HepG2 (cell line): ENCODE measurements around the gene ACSF3. TPM values are rescaled to one million over a fixed set of nuclear protein-coding genes. Genes with fewer than 3 reads are reported as not detected.
A peak's percentile ranks its signal among the peaks of the same experiment; 100 is the strongest.

Experiments used
- ATAC-seq: fragments of 200-7000 bp; cut with Tn5 transposase; 3 replicates; pipeline ENCODE4 v1.9.1; 2020; ENCODE audit warnings: mild to moderate bottlenecking, moderate library complexity
- BruUV-seq: library from RNA; stranded (reverse); fragments of 400-500 nt; replicated peaks from 2 replicates; lab custom pipeline; 2021; lab: Mats Ljungman, UMichigan
- CTCF ChIA-PET: fragments of 300-600 bp; formaldehyde crosslinking; extraction: SDS; loops from one replicate; lab custom pipeline; 2021; ENCODE audit warnings: low total read pairs, inconsistent platforms, low intra/inter-chr PET ratio; lab: Yijun Ruan, JAX
- POLR2A ChIA-PET: fragments of 350-600 bp; sonication (Branson Sonifier 250); formaldehyde crosslinking; loops from one replicate; lab custom pipeline; 2020; ENCODE audit warnings: antibody characterized with exemption, inconsistent platforms; lab: Yijun Ruan, JAX
- DNase-seq: peaks from one replicate; pipeline ENCODE4 v3.0.0-alpha.2; 2015; ENCODE audit warnings: low spot score
- FAIRE-seq: peaks from 3 replicates; lab custom pipeline; 2011; peaks lifted over from hg19 to GRCh38; lab: Jason Lieb, UNC
- H2AFZ ChIP-seq: one replicate; pipeline ENCODE4 v1.6.1; 2011; ENCODE audit warnings: low read length, inconsistent platforms
- H3K27ac ChIP-seq: fragments of 300-600 bp; 3 replicates; pipeline ENCODE4 v1.8.0; 2011; ENCODE audit warnings: mixed run types, mild to moderate bottlenecking, mixed read lengths, low read length, inconsistent platforms; ENCODE audit not compliant: insufficient read depth; ENCODE audit errors: extremely low read length
- H3K27me3 ChIP-seq, 2 experiments: fragments of 200-600 bp in 1 of 2; 2 replicates in 1 of 2; 3 replicates in 1 of 2; pipeline versions ENCODE4 v1.6.0 to v1.8.0; 2011; ENCODE audit warnings: low read length in 2 of 2, mild to moderate bottlenecking in 2 of 2, moderate library complexity in 2 of 2, inconsistent platforms in 1 of 2; ENCODE audit not compliant: insufficient read depth in 2 of 2, control insufficient read depth in 1 of 2
- H3K36me3 ChIP-seq, 2 experiments: fragments of 200-600 bp in 1 of 2; replicated peaks in 1 of 2; 2 replicates in 1 of 2; 3 replicates in 1 of 2; pipeline versions ENCODE4 v1.5.1 to v1.8.0; 2011; ENCODE audit warnings: low read length in 2 of 2, inconsistent platforms in 1 of 2; ENCODE audit not compliant: insufficient read depth in 2 of 2, control insufficient read depth in 1 of 2
- H3K4me1 ChIP-seq: 2 replicates; pipeline ENCODE4 v1.5.1; 2012; ENCODE audit warnings: low read length, inconsistent platforms; ENCODE audit not compliant: insufficient read depth
- H3K4me2 ChIP-seq: 2 replicates; pipeline ENCODE4 v1.6.0; 2011; ENCODE audit warnings: low read depth, low read length, inconsistent platforms
- H3K4me3 ChIP-seq, 3 experiments: fragments of 200-600 bp in 1 of 3; sonication (generic), shearing (Covaris generic) in 1 of 3; replicated peaks in 1 of 3; 2 replicates each; pipeline ENCODE4 v1.5.1; 2011 to 2016; ENCODE audit warnings: low read length in 3 of 3, inconsistent platforms in 2 of 3, low read depth in 2 of 3, mild to moderate bottlenecking in 2 of 3, control low read depth in 1 of 3, mixed read lengths in 1 of 3; ENCODE audit not compliant: insufficient read depth in 1 of 3
- H3K79me2 ChIP-seq: one replicate; pipeline ENCODE4 v1.6.1; 2011; ENCODE audit warnings: low read length, inconsistent platforms; ENCODE audit not compliant: insufficient read depth
- H3K9ac ChIP-seq: 2 replicates; pipeline ENCODE4 v1.6.0; 2011; ENCODE audit warnings: mild to moderate bottlenecking, low read depth, low read length, inconsistent platforms; ENCODE audit not compliant: insufficient read depth
- H3K9me3 ChIP-seq: 2 replicates; pipeline ENCODE4 v1.5.1; 2012; ENCODE audit warnings: mild to moderate bottlenecking, low read length
- H4K20me1 ChIP-seq: 2 replicates; pipeline ENCODE4 v1.6.0; 2011; ENCODE audit warnings: inconsistent platforms, mild to moderate bottlenecking, low read length, moderate library complexity; ENCODE audit not compliant: insufficient read depth
- CCDC6 ChIP-seq: sonication (generic); formaldehyde crosslinking; IDR thresholded peaks from 2 replicates; pipeline ENCODE4 v1.8.1; 2022; ENCODE audit warnings: mild to moderate bottlenecking, missing genetic modification reagents, moderate library complexity
- HNRNPUL1 ChIP-seq: fragments of 200-400 bp; formaldehyde crosslinking; IDR thresholded peaks from 2 replicates; pipeline ENCODE4 v1.6.1; 2017; ENCODE audit warnings: low read depth, mild to moderate bottlenecking, low read length, moderate library complexity
- MAFK ChIP-seq, 2 experiments: IDR thresholded peaks in 1 of 2; conservative IDR thresholded peaks in 1 of 2; 2 replicates each; pipeline ENCODE4 v1.6.1; 2011; ENCODE audit warnings: improper control_type of control experiment in 2 of 2, low read length in 2 of 2
- PAWR ChIP-seq: sonication (generic); formaldehyde crosslinking; IDR thresholded peaks from 2 replicates; pipeline ENCODE4 v1.4.0; 2020; ENCODE audit warnings: missing genetic modification reagents, mild to moderate bottlenecking, borderline replicate concordance
- SAP130 ChIP-seq: IDR thresholded peaks from 2 replicates; pipeline ENCODE4 v1.6.1; 2016; ENCODE audit warnings: low read depth
- ZBTB3 ChIP-seq: sonication (generic); formaldehyde crosslinking; IDR thresholded peaks from 2 replicates; pipeline ENCODE4 v1.4.0; 2020; ENCODE audit warnings: low read depth, mild to moderate bottlenecking, moderate library complexity, missing genetic modification reagents, borderline replicate concordance
- ZFAT ChIP-seq: sonication (generic); formaldehyde crosslinking; conservative IDR thresholded peaks from 2 replicates; pipeline ENCODE4 v1.8.1; 2023; ENCODE audit warnings: missing genetic modification reagents, inconsistent platforms
- ZNF160 ChIP-seq: sonication (generic); formaldehyde crosslinking; IDR thresholded peaks from 2 replicates; pipeline ENCODE4 v1.8.0; 2022; ENCODE audit warnings: mild to moderate bottlenecking, inconsistent platforms, missing genetic modification reagents
- ZNF317 ChIP-seq: sonication (generic); formaldehyde crosslinking; IDR thresholded peaks from 2 replicates; pipeline ENCODE4 v1.5.0; 2020; ENCODE audit warnings: mild to moderate bottlenecking, missing genetic modification reagents
- ZNF335 ChIP-seq: sonication (generic); formaldehyde crosslinking; IDR thresholded peaks from 2 replicates; pipeline ENCODE4 v1.4.0; 2020; ENCODE audit warnings: missing genetic modification reagents
- ZNF441 ChIP-seq: sonication (generic); formaldehyde crosslinking; IDR thresholded peaks from 2 replicates; pipeline ENCODE4 v1.7.0; 2021; ENCODE audit warnings: missing genetic modification reagents, borderline replicate concordance
- WGBS: methylation state at CpG from one replicate; pipeline ENCODE4 v1.1.6; 2017; ENCODE audit warnings: low lambda C conversion rate; 5-methylcytosine and 5-hydroxymethylcytosine counted together
- in situ Hi-C: cut with HindIII; loops from 2 replicates; pipeline ENCODE4 v1.10.0; 2017; ENCODE audit warnings: low pct_unique_long_range_greater_than_20kb; ENCODE audit not compliant: extremely low pct_ligation_motif_present
- intact Hi-C: fragments of 100-400 bp; cut with micrococcal nuclease; formaldehyde crosslinking; loops from one replicate; pipeline ENCODE4 v1.10.0; 2022; ENCODE audit not compliant: unreplicated experiment
- polyA plus RNA-seq, 8 experiments: library from polyadenylated mRNA; depleted of rRNA in 3 of 8; stranded (reverse) in 7 of 8; unstranded in 1 of 8; fragments of >200 nt; fragmentation: Illumina TruSeq in 4 of 8; extraction: Trizol in 4 of 8; gene quantifications; 2 replicates each; pipeline versions ENCODE4 v1.2.1 to v1.2.3, GENCODE V29; 2011 to 2016; ENCODE audit warnings: low read depth in 4 of 8, missing spikeins in 1 of 8, mixed read lengths in 1 of 8; ENCODE audit not compliant: insufficient read depth in 1 of 8
- total RNA-seq, 5 experiments: library from RNA; depleted of rRNA; stranded (reverse); fragments of >200 nt; fragmentation: Illumina TruSeq; extraction: Trizol; gene quantifications; 2 replicates each; pipeline ENCODE4 v1.2.3, GENCODE V29; 2016; ENCODE audit warnings: low read depth in 1 of 5
- TF ChIP-seq, protein P1 (sequence below): sonication (generic); formaldehyde crosslinking; IDR thresholded peaks from 2 replicates; pipeline ENCODE4 v1.4.0; 2020; ENCODE audit warnings: mild to moderate bottlenecking, missing genetic modification reagents
- TF ChIP-seq, protein P2 (sequence below): IDR thresholded peaks from 2 replicates; pipeline ENCODE4 v1.6.1; 2016; ENCODE audit warnings: missing biosample characterization, missing genetic modification reagents, low read depth
- TF ChIP-seq, protein P3 (sequence below): sonication (generic); formaldehyde crosslinking; IDR thresholded peaks from 2 replicates; pipeline ENCODE4 v1.9.0; 2021; ENCODE audit warnings: missing genetic modification reagents, mild to moderate bottlenecking, borderline replicate concordance

The ACSF3 gene
- total and polyA plus RNA-seq, 2 of the 13 experiments (the other 11 are each of a cell fraction or from before 2014, with no cell fraction given): 14.9 to 30.6 TPM

- TF ChIP-seq ZFAT: no peak
- TF ChIP-seq, protein P1, sequence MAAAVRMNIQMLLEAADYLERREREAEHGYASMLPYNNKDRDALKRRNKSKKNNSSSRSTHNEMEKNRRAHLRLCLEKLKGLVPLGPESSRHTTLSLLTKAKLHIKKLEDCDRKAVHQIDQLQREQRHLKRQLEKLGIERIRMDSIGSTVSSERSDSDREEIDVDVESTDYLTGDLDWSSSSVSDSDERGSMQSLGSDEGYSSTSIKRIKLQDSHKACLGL (CRISPR knock-in tag): peak; percentile 67; the same call in 1 of the 2 replicates
- no peak for TF ChIP-seq ZBTB3 (CRISPR knock-in tag)
- no peak for TF ChIP-seq PAWR (CRISPR knock-in tag)
- no peak for TF ChIP-seq ZNF335 (CRISPR knock-in tag)
- TF ChIP-seq, all 625 proteins: peak for 63
These were observed 108.1 kb downstream of the ACSF3 start (continued) for GRCh38 chr16:89201439-89202377.

DNA sequence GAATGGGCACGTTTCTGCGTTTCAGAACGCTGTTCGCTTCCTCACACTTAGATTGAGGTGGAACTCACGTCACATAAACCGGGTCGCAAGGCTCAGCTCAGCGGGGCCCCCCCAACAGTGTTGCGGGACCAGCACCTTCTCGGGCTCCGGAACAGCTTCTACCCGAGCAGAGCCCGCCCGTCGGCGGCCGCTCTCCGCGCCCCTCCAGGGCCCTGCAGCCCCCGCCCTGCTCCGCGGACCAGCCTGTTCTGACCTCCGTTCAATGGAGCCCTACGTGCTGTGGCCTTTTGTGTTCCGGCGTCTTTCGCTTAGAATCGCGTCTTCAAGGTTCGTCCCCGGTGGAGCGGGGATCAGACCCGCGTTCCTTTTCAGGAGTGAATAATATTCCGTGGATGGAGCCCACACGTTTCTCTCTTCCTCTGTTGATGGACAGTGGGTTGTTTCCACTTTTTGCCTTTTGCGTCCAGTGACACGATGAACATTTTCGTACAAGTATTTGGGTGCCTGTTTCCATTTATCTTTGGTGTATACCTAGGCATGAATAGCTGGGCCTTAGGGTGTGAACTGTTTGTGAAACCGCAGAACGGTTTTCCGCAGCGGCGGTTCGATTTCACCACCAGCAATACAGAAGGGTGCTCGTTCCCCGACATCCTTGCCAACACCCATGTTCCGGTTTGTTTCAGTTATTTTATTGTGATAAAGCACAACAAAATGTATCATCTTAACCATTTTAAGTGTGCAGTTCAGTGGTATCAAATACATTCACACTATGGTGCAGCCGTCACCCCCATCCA is 109.0 kb downstream of the ACSF3 start:
- POLR2A ChIA-PET: interaction anchor here (1.3 to 3.9 kb wide), 2 partner anchors 11 to 15 kb away, joined by 8 to 44 read pairs; partner anchors contain the start of gene ZNF778
- peaks cover 19% of the 10 kb centered on the region for H3K79me2 ChIP-seq
- in situ Hi-C loops (no loop called here), intact Hi-C loops (no loop called here)
- peak overlapping the region; percentile 68 for H3K4me2 ChIP-seq
- ATAC-seq: no peak
- H3K9me3 ChIP-seq: no peaks in the 10 kb centered on the region
- peak overlapping the region; percentile 32; the same call in 1 of the 2 replicates for H3K9ac ChIP-seq
- no peak overlapping the region for H3K27ac ChIP-seq
- H3K4me1 ChIP-seq: peaks cover 24% of the 10 kb centered on the region
- no peaks in the 10 kb centered on the region for H4K20me1 ChIP-seq
- H3K4me3 ChIP-seq: peak overlapping the region; percentile 40 to 57 (median 52); a peak in 4 of 6 replicates
- TSS peak; percentile 47 for BruUV-seq
- FAIRE-seq: no peak
- WGBS: 90% methylated on average over 49 of the region's 49 CpGs
- no peak overlapping the region for H2AFZ ChIP-seq
- H3K36me3 ChIP-seq: no peaks in the 10 kb centered on the region; a peak in 1 of 5 replicates
- no peak for DNase-seq
- CTCF ChIA-PET: no interaction called here
- H3K27me3 ChIP-seq: no peaks in the 10 kb centered on the region; a peak in 1 of 5 replicates
- TF ChIP-seq, protein P2, sequence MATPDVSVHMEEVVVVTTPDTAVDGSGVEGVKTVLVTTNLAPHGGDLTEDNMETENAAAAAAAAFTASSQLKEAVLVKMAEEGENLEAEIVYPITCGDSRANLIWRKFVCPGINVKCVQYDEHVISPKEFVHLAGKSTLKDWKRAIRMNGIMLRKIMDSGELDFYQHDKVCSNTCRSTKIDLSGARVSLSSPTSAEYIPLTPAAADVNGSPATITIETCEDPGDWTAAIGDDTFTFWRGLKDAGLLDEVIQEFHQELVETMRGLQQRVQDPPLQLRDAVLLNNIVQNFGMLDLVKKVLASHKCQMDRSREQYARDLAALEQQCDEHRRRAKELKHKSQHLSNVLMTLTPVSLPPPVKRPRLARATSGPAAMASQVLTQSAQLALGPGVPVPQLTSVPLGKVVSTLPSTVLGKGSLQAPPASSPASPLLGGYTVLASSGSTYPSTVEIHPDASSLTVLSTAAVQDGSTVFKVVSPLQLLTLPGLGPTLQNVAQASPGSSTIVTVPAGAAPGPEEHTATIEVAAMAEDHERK (CRISPR knock-in tag): no peak
- TF ChIP-seq CCDC6 (CRISPR knock-in tag) (no peak), ZNF160 (no peak), ZNF317 (CRISPR knock-in tag) (no peak), ZNF441 (no peak), SAP130 (no peak), HNRNPUL1 (no peak), MAFK (conservative IDR thresholded peaks at IDR 0.05 in 1 of 2, IDR thresholded peaks at IDR 0.05 in 1 of 2; ENCODE audit: low read length in 2 of 2) (no peak)
- TF ChIP-seq, protein P3, sequence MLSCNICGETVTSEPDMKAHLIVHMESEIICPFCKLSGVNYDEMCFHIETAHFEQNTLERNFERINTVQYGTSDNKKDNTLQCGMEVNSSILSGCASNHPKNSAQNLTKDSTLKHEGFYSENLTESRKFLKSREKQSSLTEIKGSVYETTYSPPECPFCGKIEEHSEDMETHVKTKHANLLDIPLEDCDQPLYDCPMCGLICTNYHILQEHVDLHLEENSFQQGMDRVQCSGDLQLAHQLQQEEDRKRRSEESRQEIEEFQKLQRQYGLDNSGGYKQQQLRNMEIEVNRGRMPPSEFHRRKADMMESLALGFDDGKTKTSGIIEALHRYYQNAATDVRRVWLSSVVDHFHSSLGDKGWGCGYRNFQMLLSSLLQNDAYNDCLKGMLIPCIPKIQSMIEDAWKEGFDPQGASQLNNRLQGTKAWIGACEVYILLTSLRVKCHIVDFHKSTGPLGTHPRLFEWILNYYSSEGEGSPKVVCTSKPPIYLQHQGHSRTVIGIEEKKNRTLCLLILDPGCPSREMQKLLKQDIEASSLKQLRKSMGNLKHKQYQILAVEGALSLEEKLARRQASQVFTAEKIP (CRISPR knock-in tag): no peak
